GM10266 (cell line): Measurements from ENCODE around the gene FADS2.

Source experiments
- DNase-seq: peaks from one replicate; pipeline ENCODE4 v3.0.0; 2012; ENCODE audit errors: extremely low spot score
- CTCF ChIP-seq: IDR thresholded peaks from 2 replicates; pipeline ENCODE4 v1.5.1; 2012; ENCODE audit warnings: mild to moderate bottlenecking, low read depth; ENCODE audit not compliant: control insufficient read depth, insufficient read depth; ENCODE audit errors: missing control alignments

Gene FADS2

GRCh38 chr11:61891331-61892084 lies 63.4 kb downstream of the FADS2 start, which contains the start of gene FADS3:
Gene FADS3, minus strand, starts transcription at chr11:61891545. Its CDS starts 164 bp downstream, at chr11:61891381.
- TF ChIP-seq CTCF, result peak; percentile 7
- peak; percentile 88 for DNase-seq

GRCh38 chr11:61892085-61892370 lies 63.9 kb downstream of the FADS2 start:
- no peak for DNase-seq
- no peak for TF ChIP-seq CTCF

- TF ChIP-seq CTCF, result no peak
- no peak for DNase-seq
These were observed 65.9 kb downstream of the FADS2 start for GRCh38 chr11:61893981-61894380.

- no peak for DNase-seq
- TF ChIP-seq CTCF, result no peak
These were observed 67.1 kb downstream of the FADS2 start for GRCh38 chr11:61895046-61895717.

GRCh38 chr11:61895718-61896059 lies 67.6 kb downstream of the FADS2 start:
- no peak for DNase-seq
- TF ChIP-seq CTCF, result no peak

- TF ChIP-seq CTCF, result no peak
- DNase-seq, result no peak
These were observed 68.7 kb downstream of the FADS2 start for GRCh38 chr11:61896665-61897386.
